Measurements from ENCODE around the gene KSR1. TPM values are rescaled to one million over a fixed set of nuclear protein-coding genes. Genes with fewer than 3 reads are reported as not detected.
A peak's percentile ranks its signal among the peaks of the same experiment; 100 is the strongest.

Gene KSR1
- total and polyA plus RNA-seq, 9 of the 15 experiments (the other 6 are each of a cell fraction or from before 2014, with no cell fraction given) = 1.4 to 51.7 (median 18.4) TPM

DNA sequence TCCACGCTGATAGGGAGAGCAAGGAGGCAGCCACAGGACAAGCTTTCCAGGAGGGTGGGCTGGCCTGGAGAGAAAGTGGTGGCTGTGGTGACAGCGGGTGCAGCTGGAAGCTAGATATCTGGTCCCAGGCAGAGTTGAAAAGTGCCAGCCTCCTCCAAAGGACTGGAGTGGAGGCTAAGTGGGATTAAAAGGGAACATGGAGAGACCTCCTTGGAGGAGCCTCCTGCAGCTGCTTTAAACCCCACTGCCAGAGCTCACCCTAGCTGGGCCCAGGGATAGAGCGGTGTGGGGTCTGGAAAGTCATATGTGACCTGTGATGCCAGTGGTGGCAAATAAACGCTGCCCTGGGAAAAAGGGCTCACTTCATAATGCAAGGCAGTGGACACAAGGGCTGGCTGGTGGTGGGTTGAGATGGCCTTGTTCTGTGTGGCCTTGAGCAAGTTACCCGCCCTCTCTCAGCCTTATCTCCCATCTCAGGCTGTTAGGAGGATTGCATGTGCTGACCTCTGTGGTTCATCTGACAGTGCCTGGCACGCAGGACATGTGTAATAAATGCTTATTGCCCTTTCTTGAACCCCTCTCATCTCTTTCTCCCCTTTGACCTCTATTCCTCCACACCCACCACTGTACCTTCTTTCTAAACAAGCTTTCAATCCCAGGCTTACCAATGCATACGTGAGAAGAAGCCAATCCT lies 113.8 kb downstream of the KSR1 start (continued):
- TF ChIP-seq ZNF609 (CRISPR knock-in tag; IDR thresholded peaks at IDR 0.05; ENCODE audit: borderline replicate concordance) = no peak
- TF ChIP-seq, protein P1, sequence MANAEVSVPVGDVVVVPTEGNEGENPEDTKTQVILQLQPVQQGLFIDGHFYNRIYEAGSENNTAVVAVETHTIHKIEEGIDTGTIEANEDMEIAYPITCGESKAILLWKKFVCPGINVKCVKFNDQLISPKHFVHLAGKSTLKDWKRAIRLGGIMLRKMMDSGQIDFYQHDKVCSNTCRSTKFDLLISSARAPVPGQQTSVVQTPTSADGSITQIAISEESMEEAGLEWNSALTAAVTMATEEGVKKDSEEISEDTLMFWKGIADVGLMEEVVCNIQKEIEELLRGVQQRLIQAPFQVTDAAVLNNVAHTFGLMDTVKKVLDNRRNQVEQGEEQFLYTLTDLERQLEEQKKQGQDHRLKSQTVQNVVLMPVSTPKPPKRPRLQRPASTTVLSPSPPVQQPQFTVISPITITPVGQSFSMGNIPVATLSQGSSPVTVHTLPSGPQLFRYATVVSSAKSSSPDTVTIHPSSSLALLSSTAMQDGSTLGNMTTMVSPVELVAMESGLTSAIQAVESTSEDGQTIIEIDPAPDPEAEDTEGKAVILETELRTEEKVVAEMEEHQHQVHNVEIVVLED (CRISPR knock-in tag; IDR thresholded peaks at IDR 0.05) = 0 out of 2 replicates have a peak, but pooled peaks have one; percentile 5
- TF ChIP-seq FOXK2 (conservative IDR thresholded peaks at IDR 0.05 in 1 of 2, IDR thresholded peaks at IDR 0.05 in 1 of 2; ENCODE audit: low read depth in 2 of 2) = peak; percentile 49 to 60; a peak in 2 of 4 replicates
- TF ChIP-seq RCOR1 (IDR thresholded peaks at IDR 0.05; ENCODE audit: borderline replicate concordance in 1 of 2, low read depth in 2 of 2, low read length in 2 of 2) = peak in 1 of 2 experiments; percentile 89; a peak in 2 of 4 replicates
- peak; percentile 41; the same call in 1 of the 2 replicates for TF ChIP-seq ZBTB34 (CRISPR knock-in tag; IDR thresholded peaks at IDR 0.05)
- no peak for TF ChIP-seq NR2C2 (CRISPR knock-in tag; IDR thresholded peaks at IDR 0.05)
- TF ChIP-seq NR2C2 (tag; IDR thresholded peaks at IDR 0.05) = peak; percentile 92
- 0 out of 2 replicates have a peak, but pooled peaks have one; percentile 36 for TF ChIP-seq E2F3 (CRISPR knock-in tag; IDR thresholded peaks at IDR 0.05)
- peak; percentile 27 for TF ChIP-seq NEUROD1 (IDR thresholded peaks at IDR 0.05; ENCODE audit: borderline replicate concordance, low read depth, low read length, partially characterized antibody)
- TF ChIP-seq HDAC8 (tag; IDR thresholded peaks at IDR 0.05) = no peak
- no peak for TF ChIP-seq STAT6 (CRISPR knock-in tag; IDR thresholded peaks at IDR 0.05)
- TF ChIP-seq ZNF311 (CRISPR knock-in tag; IDR thresholded peaks at IDR 0.05) = peak; percentile 42; the same call in 1 of the 2 replicates
- TF ChIP-seq THRAP3 (IDR thresholded peaks at IDR 0.05; ENCODE audit: borderline replicate concordance) = no peak
- peak; percentile 88 for TF ChIP-seq NR2C1 (IDR thresholded peaks at IDR 0.05)
- TF ChIP-seq NR2C1 (tag; IDR thresholded peaks at IDR 0.05) = peak; percentile 94
- TF ChIP-seq MEF2D (tag; conservative IDR thresholded peaks at IDR 0.05; ENCODE audit: low read depth) = peak; percentile 55; the same call in 1 of the 2 replicates
